GM03348 (cell line): ENCODE data around the gene CFAP53.
"Not testable (repeated sequence)": the region's sequence is repeated elsewhere in the genome, so short reads cannot be mapped to it uniquely, and the experiment has no call there.

Experiments used
- DNase-seq: peaks from one replicate; pipeline ENCODE4 v3.0.0; 2012; ENCODE audit warnings: low spot score

The CFAP53 gene

GRCh38 chr18:50266248-50266704 lies at the start of gene CFAP53:
Gene CFAP53, minus strand, starts transcription at chr18:50266495. Its CDS starts 91 bp downstream, at chr18:50266404.
- DNase-seq, result peak; percentile 98

GRCh38 chr18:50315100-50315871 lies 49.0 kb upstream of the CFAP53 start:
- DNase-seq, result no peak

DNA sequence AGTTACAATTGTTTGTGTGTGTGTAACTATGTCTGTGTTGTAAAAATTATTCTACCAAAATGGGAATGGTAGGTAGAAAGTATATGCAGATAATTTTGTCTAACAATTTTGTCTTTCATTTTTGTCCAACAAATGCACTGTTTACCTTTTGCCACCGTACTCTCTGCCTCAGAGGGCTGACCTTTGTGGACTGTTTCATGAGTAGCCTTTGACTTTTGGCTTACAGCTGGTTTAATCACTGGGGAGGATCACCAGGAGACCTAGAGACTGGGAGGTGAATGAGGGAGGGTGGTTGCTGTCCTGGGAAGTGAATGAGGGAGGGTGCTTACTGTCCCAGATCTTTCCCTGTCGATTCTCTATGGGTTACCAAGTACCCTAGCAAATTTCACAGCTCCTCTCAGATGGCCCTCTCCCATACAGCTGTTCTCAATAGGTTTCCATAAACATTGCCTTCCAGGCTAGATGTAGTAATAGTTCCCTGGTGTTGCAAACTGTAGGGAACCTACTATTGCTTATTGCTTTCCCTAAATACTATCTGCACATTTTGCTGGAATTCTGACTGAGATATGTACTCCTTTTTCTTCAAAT lies 47.7 kb upstream of the CFAP53 start:
- DNase-seq, result no peak

GRCh38 chr18:50313031-50313607 lies 46.8 kb upstream of the CFAP53 start:
- DNase-seq, result no peak

DNA sequence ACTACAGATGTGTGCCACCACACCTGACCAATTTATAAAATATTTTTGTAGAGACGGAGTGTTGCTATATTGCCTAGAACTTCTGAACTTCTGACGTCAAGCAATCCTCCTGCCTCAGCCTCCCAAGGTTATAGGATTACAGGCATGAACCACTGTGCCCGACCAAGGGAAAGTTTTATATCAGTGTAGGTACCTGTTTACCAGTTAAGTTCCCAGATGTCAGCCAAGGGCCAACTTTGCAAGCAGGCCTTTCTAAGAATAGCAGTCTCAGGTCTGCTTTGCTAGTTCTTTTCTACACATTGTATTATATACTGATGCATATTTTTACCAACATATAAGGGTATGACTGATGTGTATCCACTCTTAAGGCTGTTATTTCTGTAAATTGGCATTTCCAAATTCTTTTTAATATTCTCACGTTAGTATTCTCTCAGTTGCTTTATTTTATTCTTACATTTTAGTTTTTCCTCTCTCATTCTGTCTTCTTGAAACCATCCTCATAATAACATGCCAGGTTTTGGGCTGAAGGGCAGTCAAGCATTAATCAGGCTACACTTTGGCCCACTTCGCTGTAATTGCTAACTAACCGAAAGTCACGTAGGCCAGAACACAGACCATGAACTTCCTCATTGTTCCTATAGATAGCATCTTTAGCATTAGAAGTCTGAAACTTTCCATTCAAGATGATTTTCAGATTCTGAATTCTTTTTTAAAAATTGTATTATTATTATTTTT lies 46.2 kb upstream of the CFAP53 start:
- DNase-seq, result no peak

DNA sequence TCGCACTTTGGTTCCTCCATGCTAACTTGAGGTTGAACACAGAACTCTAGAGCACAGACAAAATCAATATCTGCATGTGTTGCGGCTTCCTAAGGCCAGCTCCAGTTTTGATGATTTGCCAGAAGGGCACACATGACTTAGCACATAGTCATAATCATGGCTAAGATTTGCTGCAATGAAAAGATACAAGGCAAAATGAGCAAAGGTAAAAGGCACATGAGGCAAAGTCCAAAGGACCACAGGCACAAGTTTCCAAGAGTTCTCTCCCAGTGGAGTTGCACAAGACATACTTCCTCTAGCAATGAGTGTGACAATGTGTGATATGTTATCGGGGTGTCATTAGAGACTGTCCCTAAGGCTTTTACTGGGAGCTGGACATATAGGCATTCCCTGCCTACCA lies 45.4 kb upstream of the CFAP53 start:
- no peak for DNase-seq

DNA sequence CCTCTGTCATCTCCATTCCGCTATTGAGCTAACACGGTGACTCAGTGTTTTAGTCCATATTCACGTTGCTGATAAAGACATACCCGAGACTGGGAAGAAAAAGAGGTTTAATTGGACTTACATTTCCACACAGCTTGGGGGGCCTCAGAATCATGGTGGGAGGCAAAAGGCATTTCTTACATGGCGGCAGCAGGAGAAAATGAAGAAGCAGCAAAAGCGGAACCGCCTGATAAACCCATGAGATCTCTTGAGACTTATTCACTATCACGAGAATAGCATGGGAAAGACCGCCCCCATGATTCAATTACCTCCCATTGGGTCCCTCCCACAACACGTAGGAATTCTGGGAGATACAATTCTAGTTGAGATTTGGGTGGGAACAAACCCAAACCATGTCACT lies 43.8 kb upstream of the CFAP53 start:
- DNase-seq, result no peak

GRCh38 chr18:50308851-50309250 lies 42.6 kb upstream of the CFAP53 start:
- not testable (repeated sequence) for DNase-seq

DNA sequence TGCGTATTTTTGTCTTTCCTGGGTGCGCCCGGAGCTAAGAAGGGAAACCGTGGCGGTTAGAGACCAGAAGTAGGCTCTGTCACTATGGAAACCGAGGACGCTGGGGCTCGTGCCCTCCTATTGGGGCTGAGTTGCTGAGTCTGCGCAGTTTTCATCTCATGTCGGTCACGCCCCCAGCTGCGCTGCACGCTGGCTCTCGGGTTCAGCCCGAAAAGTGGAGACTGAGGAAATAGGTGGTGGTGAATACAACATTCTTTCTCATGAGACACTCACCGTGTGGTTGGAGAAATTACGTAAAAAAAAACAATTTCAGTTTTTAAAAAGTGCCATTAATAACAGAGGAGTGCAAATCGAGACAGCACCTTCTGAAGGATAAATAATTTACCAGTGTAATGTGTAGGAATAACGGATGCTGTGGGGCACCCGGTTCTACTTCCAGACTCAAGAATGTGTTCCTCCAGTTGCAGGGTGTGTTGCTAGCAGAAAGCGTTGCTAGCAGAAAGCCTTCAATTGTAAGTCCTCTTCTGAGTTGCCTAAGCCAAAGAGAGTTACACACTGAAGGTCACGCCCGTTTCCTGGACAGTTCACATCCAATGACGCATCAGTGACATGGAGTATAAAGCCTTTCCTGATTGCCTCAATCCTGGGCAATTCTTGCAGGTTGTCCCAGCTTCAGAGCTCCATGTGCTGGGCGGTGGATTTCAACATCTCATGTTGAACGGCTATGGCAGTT lies 41.6 kb upstream of the CFAP53 start:
- peak; percentile 96 for DNase-seq

- DNase-seq, result no peak
Measured at GRCh38 chr18:50307400-50307737, 41.1 kb upstream of the CFAP53 start.

GRCh38 chr18:50306944-50307343 lies 40.6 kb upstream of the CFAP53 start:
- peak; percentile 29 for DNase-seq

DNA sequence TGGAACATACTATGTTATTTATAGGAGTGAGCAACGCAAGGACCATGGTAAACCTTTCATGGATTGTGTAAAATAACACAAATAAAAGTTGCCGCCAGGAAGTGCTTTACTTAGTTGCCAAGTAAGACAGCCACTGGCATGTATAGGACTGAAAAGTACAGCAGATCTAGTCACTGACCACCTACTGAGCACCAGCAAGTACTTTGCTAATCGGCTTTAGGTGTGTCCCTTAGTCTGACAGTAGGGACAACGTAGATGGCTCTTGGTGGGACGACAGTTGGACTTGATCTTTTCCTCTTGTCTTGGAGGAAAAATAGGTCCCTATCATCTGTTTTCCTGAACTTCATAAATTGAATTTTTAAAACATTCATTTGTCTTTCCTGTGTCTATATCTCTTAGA lies 34.8 kb upstream of the CFAP53 start:
- DNase-seq, result no peak

DNA sequence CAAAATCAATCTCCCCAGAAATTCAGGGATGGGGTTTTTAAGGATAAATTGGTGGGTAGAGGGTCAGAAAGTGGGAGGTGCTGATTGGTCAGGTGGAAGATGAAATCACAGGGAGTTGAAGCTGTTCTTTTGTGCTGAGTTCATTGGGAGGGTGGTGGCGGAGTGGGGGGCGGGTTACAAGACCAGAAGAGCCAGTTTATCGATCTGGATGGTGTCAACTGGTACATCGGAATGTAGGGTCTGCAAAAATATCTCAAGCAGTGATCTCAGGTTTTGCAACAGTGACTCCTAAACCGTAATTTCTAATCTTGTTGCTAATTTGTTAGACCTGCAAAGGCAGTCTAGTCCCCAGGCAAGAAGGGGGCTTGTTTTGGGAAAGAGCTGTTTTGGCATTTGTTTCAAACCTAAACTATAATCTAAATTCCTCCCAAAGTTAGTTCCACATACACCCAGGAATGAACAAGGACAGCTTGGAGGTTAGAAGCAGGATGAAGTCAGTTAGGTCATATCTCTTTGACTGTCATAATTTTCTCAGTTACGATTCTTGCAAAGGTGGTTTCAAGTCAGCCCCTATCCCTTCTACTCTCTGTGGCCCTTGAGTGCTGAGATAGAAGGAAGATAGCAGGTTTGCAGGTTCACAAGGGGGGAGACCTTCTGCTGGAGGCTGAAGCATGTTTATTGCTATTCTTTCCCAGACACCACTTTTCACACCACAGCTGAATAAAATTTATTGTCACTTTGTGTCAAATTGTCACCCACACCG lies 33.5 kb upstream of the CFAP53 start:
- no peak for DNase-seq

- DNase-seq, result no peak
Measured at GRCh38 chr18:50298443-50299284, 32.4 kb upstream of the CFAP53 start.

DNA sequence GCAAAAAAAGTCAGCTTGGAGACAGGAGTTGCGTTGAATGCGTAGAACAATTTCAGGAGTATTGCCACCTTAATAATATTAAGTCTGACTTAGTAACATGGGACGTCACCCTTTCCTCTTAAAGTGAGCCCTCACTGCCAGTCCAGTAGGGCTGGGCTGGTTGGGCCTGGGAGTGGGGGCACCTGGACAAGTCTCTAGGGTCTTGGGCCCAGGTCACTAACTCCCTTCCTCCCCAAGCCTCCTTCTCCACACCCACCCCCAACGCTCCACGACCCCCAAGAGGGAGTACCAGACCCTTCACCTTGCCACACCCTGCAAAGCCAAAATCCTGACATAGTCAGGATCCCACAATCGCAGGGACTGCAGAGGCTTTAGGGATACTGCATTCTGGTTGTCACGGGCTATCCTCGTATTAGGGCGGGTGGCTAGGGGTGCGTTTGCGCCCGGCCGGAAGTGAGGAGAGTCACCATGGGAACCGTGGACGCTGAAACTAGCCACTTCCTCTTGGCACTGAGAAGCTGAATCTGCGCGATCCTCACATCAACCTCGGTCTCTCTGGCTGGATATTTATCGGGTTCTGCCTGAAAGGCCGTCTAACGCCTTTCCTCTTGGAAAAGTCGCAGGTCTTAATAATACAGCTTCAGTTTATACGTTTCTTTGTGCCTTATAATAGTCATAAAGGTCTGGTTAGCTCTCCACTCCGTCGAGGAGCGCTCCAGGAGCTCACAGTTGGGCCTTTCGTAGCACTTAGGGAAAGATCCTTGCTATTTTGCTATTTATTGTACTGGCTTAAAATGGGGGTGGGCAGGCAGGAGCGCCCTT lies 31.5 kb upstream of the CFAP53 start:
- DNase-seq, result peak; percentile 84

- no peak for DNase-seq
Measured at GRCh38 chr18:50293039-50293438, 26.7 kb upstream of the CFAP53 start.

DNA sequence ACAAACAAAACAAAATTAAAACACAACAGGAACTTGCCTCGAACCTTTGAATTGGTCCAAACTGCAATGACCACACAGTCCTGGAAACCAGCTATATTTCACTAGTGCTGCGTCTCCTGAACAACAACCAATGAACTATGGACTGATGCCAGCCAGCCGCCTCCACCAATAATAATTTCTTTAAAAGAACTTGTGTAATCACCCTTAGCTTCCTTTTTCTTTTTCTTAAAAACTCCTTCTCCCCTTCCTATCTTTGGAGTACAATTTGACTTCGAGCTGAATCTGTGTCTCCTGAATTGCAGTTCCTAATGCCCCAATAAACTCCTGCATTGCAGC lies 22.8 kb upstream of the CFAP53 start:
- no peak for DNase-seq

- not testable (repeated sequence) for DNase-seq
Measured at GRCh38 chr18:50288348-50289107, 22.2 kb upstream of the CFAP53 start.
